ENCODE data around the gene FAM174C.
"Not testable (repeated sequence)": the region's sequence is repeated elsewhere in the genome, so short reads cannot be mapped to it uniquely, and the experiment has no call there.

The FAM174C gene

DNA sequence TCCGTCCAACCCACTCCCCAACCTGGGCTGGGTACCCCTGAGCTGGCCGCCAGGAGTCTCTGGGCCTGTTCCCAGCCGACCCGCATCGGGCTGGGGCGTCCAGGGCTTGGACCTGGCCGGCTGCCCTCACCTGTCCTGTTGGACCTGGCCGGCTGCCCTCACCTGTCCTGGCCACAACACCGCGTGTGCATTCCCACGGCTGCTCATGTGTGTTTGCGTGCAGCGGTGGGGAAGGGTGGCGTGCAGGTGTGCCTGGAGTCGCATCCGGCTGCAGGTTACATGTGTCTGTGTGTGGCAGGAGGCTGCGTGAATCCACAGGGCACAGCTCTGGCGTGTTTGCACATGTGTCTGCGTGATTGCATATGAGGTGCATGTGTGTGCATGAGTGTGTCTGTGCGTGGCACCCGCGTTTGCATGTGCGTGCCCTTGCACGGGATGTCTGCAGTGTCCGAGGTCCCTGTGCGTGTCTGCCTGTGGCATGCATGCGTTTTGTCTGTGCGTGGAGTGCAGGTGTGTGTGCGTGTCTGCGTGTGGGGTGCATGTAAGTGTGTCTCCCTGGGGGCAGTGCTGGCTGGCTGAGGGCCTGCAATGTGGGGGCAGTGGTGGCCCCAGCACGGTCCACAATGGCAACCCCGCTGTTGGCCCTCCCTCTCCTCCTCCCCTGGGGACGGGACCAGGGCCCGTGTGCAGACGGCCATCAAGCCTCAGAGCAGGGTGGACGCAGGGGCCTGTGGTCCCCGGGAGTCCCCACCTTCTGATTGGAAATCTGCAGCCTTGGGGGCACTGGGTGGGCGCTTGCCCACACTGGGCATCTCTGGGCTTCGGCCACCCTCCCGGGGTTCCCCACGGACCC lies 13.7 kb downstream of the FAM174C start:
- no peak for DNase-seq

DNA sequence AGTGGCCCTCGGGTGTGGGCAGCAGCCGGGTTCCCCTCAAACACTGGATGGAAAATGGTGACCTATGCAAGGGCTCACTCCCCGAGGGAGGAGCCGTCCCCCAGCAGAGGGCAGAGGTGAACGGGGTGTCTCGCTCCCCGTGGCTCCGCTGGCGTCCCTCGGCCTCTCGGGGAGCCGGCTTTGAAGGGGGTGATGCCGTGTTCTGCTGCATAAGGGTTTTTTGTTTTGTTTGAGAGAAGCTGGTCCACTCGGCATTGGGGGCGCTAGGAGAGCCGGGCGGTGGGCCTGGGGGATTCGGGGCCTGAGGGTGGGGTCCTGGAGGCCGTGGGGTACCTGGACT lies 14.3 kb downstream of the FAM174C start:
- no peak for DNase-seq

DNA sequence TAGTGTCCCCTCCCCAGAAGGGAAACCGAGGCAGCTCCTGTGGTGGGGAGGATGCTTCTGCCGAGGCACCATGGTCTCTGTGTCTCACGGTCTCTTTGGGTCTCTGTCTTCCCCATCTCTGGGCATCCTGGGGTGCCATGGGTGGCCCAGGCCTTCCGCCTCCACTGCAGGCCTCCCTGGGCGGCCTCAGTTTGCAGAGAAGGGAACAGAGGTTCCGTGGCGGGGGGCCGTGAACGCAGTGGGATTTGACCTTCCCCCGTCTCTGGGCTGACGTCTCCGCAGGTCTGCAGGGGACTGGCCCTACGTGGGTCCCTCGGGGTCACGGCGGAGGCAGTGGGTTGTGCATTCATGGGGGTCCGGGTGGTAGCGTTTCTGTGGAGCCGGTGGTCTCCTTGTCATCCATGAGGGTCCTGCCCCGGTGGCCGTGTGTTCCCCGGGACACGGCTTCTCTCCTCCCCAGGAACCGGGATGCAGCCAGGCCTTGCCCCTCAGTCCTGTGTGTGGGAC lies 14.9 kb downstream of the FAM174C start:
- no peak for DNase-seq

DNA sequence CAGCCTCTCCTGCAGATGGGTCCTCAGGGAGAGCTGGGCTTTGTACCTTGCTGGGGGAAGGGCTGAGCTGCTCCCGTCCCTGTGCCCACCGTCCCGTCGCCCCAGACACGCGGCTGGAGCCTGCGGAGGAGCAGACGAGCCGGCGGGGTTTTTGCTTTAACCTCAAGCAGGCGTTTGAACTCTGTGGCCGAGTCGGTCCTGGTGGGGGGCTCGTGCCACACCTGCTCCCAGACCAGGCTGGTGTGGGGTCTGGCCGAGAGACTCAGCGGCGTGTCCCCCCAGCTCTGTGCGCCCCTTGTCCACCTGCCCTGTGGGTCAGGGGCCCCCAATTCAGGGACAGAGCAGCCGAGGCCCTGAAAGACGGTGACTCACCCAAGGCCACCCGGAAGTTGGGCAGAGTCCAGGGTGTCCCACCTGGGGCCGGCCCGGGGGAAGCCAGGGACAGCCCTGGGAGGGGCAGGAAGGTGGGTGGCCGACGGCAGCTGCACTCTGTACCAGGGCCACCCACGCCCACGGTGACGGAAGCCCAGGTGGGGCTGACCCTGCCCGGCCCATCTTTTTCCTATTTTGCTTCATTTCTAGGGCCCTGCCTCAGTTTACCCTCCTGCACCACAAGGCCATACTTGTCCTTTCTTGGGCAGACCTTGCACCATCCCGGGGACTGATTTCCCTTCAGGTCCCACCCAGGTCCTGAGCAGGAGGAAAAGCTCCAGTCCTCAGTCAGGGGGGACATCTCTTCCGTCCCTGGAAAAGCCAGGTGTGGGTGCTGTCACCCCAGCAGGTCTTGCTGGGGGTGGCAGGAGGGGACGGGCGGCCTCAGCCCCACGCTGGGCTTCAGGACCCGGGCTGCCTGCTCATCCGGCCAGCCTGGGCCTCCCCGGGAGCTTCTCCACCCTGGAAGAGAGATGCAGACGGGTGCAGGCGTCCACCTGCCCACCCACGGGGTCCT lies 15.6 kb downstream of the FAM174C start:
- no peak for DNase-seq

DNA sequence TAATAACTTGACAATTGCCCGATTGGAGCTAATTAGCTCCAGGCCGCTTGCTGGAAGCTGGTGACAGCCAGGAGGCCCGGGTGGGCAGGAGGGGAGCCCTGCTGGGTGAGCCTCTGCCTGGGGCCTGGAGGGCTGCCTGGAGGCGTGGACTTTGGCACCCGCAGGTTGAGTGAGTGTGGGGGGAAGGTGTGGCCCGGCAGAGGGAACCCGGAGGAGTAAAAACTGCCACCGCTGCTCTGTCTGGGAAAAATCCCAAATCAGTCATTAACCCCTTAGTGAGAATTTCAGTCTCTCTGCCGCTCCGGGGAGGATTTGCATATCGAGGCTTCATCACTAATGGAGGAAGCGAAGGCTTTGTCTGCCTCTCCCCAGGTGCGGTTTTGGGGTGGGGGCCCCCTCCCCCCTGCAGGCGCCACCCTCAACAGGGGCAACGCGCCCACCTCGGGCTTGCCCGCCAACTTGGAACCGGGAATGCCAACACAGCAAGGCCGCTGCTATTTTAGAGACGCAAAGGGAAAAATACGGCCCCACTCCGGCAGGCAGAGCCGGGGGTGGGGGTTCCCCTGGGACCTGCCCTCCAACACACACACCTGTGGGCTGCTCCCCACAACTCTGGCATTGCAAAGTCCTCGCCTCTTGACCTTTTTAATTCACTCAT lies 16.6 kb downstream of the FAM174C start:
- DNase-seq: no peak

DNA sequence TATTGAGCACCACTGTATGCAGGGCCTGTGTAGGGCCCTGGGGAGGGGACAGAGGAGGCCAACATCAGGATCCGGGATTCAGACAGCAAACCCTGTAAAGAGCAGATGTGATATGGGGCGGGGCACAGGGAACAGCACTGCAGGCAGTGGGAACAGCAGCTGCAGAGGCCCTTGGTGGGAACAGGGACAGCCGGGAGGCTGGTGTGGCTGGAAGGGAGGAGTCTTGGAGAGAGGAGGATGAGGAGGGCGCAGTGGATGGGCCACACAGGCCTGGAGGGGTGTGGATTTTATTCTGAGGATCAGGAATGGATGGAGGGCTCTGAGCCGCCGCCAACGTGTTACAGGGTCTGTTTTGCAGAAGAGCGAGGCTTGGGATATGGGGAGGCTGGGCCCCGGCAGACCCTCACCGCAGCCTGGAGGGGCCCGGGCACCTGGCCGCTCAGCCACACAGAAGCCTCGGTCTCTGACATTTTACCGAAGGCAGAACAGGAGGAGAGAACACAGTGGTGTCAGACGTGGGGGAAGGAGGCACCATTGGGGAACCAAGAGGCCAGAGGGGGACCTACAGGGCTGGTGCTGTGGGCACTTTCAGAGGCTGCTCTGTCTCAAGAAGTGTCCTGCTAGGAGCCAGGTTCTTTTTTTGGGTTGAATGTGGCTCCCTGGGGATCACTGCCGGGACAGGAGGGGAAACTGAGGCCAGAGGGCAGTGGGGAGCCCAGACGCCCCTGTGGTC lies 17.3 kb downstream of the FAM174C start:
- DNase-seq: no peak

DNA sequence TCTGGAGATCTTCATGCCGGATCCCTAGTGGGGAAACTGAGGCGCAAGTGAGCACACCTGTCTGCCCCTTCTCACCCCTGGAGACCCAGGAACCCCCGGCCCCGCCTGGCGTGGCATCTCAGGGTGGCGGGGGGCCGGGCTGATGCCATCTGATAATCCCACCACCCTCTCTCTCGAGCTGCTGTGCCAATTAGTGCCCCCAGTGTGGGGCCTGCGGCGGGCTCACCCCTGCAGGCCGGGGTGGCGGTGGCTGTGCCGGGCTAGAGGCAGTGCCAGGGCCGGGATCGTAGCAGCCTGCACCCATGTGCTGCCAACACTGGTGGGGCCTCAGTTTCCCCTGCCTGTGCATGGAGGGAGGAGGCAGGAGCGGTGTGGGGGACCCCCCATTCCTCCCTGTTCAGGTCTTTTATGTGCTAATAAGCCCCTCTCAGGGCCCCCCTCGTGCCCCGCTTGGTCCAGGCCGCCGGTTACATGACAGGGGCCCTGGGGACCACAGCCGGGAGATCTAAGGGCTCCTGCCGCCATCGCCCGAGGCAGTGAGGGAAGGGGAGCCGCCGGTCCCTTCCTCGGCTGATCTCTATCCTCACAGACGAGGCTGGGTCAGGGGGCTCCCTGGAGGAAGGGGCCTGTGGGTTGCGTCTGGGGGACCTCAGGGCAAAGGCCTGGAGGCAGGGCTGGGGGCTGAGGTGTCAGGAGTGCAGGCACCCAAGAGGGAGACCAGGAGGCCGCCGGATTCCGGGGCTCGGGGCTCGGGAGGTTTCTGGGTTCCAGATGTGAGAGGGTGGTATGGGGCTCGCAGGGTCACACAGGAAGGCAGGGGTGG lies 18.7 kb downstream of the FAM174C start:
- no peak for DNase-seq

DNA sequence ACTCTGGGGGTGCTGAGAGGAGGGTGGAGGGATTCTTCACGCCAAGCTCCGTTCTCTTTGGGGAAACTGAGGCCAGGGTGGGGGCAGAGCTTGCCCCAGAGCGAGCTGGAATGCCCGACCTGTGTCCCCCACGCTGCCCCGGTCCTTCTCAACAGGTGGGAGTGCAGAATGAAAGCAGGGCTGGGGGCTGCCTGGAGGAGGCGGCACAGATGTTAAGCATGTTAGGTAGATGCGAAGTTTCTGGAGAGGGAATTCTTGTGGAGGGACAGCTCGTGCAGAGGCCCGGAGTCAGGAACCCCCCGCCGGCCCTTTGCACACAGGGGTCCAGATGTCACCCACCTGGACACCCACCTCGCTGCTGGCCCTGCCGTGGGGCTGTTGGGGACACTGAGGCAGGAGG lies 19.4 kb downstream of the FAM174C start:
- no peak for DNase-seq

DNA sequence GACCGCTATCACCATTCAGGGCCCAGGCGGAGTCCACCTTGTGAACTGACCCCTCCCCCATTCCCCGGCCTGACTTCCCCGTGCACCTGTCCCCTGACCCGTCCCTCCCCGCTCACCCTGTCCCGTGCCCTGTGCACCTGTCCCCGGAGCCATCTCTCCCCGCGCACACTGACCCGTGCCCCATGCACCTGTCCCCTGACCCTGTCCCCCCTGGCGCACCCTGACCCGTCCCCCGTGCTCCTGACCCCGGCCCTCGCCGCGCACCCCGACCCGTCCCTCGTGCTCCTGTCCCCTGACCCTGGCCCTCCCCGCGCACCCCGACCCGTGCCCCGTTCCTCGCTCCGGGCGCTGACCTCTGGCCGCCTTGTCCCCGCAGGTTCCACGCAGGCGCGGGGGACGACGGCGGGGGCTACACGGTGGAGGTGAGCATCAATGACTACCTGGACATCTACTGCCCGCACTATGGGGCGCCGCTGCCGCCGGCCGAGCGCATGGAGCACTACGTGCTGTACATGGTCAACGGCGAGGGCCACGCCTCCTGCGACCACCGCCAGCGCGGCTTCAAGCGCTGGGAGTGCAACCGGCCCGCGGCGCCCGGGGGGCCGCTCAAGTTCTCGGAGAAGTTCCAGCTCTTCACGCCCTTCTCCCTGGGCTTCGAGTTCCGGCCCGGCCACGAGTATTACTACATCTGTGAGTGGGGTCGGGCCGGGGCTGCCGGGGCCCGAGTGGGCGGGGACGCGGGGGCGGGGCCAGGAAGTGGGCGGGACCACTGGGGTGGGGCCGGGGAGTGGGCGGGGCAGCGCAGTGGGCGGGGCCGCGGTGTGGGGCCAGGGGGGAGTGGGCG lies 20.1 kb downstream of the FAM174C start:
- DNase-seq: no peak

DNA sequence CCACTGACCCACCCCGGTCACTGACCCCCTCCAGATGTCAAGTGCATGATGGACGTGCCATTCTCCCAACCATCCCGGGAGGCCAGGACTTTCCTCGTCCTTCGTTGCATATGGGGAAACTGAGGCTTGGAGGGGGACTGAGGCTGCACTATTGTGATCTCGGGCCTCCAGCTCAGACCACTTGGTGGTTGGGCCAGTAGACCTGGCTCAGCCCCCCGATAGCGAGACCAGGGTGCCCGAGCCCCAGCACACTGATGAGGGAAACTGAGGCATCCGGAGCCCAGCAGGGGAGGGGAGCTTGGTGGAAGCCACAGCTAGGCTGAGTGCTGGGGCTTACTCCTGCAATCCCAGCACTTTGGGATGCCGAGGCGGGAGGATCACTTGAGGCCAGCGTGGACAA lies 20.7 kb downstream of the FAM174C start:
- no peak for DNase-seq

DNA sequence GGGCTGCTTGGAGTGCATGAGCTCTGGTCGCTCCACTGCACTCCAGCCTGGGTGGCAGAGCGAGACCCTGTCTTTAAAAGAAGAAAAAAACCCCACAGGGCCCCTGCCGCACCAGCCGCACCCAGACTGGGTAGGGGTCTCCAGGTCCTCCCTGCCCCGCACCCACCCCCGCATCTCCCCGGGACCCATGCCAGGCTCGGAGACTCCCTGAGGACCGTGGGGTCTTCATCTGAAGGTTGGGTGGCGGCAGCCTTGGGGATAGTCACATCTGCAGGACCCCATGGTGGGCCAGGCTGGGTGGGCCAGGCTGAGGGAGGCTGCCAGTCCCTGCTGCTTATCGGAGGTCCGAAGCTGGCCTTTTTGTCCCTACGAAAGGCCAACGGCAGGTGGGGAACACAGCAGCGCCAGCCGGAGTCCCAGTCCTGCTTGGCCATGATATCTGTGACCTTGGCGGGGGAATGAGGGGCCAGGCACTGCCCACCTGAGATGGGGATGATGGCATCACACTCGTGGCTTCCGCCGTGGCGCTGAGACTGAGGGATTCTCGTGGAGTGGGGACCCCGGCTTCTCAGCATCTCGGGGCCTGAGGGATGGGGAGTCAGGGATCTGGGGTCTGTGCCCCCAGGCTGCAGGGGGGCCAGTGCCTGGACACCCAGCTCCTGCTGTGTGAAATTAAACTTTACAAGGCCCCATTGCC lies 21.4 kb downstream of the FAM174C start:
- DNase-seq: no peak

DNA sequence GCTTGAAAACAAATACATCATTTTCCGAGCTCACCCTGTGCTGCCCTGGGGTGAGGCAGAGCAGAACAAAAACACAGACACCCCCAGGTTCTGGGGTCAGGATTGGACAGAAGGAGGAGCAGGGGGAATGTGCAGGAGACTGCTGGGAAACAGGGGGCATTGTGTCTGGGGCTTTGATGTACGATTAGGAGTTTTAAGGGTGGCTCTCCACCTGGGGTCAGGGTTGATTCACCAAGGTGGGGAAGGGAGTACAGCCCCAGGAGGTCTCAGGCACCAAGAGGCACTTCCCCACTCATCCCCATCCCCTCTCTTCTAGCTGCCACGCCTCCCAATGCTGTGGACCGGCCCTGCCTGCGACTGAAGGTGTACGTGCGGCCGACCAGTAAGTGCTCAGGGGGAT lies 22.9 kb downstream of the FAM174C start:
- DNase-seq: no peak

DNA sequence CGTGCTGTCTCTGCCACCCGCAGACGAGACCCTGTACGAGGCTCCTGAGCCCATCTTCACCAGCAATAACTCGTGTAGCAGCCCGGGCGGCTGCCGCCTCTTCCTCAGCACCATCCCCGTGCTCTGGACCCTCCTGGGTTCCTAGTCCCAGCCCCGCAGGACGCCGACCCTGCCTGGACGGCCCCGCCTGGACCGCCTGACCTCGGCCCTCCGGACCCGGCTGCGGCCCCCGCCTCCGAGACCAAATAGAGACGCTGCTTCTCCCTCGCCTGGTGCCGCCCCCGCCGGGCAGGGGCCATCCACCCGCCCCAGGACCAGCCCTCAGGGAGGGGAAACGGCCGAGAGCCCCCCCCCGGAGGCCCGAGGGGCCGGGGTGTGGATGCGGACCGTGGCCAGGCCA lies 24.5 kb downstream of the FAM174C start:
- no peak for DNase-seq

DNA sequence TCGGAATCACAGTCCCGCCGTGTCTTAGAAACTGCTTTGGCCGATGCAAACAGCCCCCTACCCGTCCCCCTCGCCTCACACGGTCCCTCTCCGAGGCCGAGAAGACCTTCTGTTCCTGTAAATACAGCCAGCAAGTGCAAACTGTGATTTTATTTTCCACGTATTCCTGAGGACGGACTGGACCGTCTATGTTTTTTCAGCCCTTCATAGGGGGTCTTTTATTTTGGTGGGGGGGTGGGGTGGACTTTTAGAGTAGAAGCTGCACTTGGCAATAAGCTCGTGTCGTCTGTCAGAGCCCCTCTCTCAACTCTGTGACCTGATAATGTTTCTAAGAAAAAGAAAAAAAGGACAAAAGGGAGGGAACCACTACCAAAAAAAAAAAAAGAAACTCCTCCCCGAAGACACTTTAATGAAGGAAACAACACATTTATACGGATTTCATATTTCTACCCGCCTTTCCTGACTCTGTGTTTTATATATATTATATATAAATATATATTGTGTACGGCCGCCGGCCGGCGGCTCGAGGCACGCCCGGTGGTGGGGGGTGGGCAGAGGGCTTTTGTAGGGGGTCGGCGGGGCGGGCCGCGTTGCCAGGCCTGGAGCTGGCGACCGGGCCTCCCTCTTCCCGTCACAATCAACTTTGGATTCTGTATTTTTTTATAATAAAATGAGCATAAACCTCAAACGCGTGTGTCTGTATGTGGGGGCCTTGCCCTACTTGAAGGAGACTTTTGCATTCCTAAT lies 25.6 kb downstream of the FAM174C start:
- no peak for DNase-seq

DNA sequence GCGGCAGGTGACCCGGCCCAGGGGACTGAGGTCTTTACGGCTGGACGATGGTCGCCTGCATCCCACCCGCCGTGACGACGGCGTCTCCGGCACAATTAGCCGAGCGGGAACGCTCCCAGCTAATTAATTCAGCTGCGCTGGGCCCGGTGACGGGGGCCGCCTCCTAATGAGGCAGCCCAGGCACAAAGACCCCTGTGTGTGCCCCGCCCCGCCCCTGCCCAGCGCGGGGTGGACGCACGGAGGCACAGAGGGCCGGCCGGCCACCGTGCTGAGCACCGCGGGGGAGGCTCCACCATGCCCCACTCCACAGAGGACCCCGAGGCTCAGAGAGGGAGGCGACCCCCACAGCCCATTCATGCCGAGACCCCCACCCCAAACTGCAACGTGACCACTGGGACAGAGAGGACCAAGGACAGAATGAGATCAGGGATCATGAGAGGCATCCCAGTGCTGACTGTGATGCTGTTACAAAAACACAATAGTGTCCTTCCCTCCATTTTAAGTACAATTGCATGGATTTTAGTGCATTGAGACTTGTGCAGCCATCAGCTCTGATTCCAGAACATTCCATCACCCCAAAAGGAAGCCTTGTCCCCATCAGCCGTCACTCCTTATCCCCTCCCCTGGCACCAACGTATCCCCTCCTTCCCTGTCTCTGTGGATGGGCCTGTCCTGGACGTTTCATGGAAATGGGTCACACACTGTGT lies 27.4 kb downstream of the FAM174C start:
- DNase-seq: no peak

DNA sequence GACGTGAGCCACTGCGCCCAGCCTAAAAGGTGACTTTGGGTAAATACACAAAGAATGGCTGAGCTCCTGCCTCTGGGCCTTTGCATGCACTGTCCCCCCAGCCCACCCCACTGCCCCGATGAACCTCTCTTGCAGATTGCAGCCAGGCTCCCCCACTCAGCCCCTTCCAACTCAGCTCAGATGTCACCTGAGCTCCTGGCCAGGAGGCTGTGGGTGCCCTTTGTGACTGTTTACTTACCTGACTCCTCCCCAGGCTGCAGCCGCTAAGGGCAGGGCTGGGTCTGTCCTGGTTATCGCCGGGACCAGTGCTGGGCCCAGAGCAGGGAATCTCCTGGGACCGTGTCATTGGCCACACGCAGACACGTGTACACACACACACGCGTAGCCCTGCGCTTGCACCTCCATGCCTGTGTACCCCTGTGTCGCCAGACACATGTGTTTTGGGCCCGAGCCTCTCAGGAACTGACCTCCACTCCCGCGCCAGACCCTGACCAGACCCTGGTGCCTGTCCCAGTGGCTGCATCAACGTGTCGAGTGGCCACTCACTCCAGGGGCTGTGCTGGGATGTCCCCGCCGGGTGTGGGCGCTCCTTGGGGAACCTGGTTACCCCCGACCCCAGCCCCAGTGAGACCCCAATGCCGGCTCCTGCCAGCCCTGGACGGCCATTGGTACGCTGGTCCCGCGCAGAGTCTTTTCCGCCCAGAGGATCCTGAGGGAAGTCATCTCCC lies 29.0 kb downstream of the FAM174C start:
- no peak for DNase-seq

DNA sequence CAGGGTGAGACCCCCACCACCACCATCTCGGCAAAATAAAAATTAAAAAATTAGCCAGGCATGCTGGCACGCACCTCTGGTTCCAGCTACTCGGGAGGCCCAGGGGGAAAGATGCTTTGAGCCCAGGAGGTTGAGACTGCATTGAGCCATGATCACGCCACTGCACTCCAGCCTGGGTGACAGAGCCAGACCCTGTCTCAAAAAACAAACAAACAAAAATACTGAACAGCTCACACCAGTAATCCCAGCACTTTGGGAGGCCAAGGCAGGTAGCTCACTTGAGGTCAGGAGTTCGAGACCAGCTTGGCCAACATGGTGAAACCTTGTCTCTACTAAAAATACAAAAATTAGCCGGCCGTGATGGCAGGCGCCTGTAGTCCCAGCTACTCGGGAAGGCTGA lies 30.0 kb downstream of the FAM174C start:
- DNase-seq: not testable (repeated sequence)

DNA sequence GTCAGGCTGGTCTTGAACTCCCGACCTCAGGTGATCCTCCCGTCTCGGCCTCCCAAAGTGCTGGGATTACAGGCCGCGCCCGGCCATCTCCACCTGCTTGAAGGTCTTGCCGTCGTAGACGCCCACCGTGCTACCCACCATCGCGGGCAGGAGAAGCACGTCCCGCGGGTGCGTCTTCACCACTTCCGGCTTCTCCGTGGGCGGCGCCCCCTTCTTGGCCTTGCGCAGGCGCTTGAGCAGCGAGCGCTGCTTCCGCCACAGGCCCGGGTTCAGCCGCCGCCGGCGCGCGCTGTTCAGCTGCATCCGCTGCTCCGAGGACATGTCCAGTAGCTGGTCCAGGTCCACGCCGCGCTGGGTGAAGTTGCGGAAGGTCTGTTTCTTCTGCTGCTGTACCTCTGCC lies 32.0 kb downstream of the FAM174C start:
- no peak for DNase-seq

All from NCI-H526 treated with DMSO at 0.1 percent for 48 hours (cell line).